Activated CD4-positive, alpha-beta T cell treated with anti-CD3 and anti-CD28 coated beads, Interleukin-2, Interleukin-6, amounts not matched to agents 100 ng/mL and 50 ng/mL, durations not matched to agents 16 hours and 8 hours (primary cell): ENCODE results near the gene ASCC1.

ENCODE experiments used
- DNase-seq: peaks from one replicate; pipeline ENCODE4 v3.0.0-alpha.2; 2020

ASCC1 gene

GRCh38 chr10:72062832-72063702 lies 153.0 kb downstream of the ASCC1 start:
- DNase-seq = no peak

- DNase-seq = no peak
Measured at GRCh38 chr10:72062382-72062781, 153.7 kb downstream of the ASCC1 start.

GRCh38 chr10:72061930-72062329 lies 154.1 kb downstream of the ASCC1 start:
- DNase-seq = no peak

- DNase-seq = no peak
Measured at GRCh38 chr10:72061491-72061890, 154.6 kb downstream of the ASCC1 start.

GRCh38 chr10:72059843-72060822 lies 155.9 kb downstream of the ASCC1 start:
- DNase-seq = no peak

GRCh38 chr10:72058989-72059842 lies 156.9 kb downstream of the ASCC1 start:
- DNase-seq = no peak

- DNase-seq = no peak
Measured at GRCh38 chr10:72058347-72058898, 157.7 kb downstream of the ASCC1 start.

- no peak for DNase-seq
Measured at GRCh38 chr10:72056932-72057751, 158.9 kb downstream of the ASCC1 start.

GRCh38 chr10:72056113-72056512 lies 160.0 kb downstream of the ASCC1 start:
- no peak for DNase-seq

- DNase-seq = no peak
Measured at GRCh38 chr10:72053690-72054089, 162.4 kb downstream of the ASCC1 start.

GRCh38 chr10:72050873-72051272 lies 165.2 kb downstream of the ASCC1 start:
- no peak for DNase-seq

- no peak for DNase-seq
Measured at GRCh38 chr10:72049969-72050781, 165.9 kb downstream of the ASCC1 start.

GRCh38 chr10:72049472-72049871 lies 166.6 kb downstream of the ASCC1 start:
- no peak for DNase-seq

GRCh38 chr10:72048450-72049124 lies 167.5 kb downstream of the ASCC1 start:
- peak; percentile 92 for DNase-seq
